Spleen (tissue), 11 donors: ENCODE results near the gene POP4. TPM values are rescaled to one million over a fixed set of nuclear protein-coding genes. Genes with fewer than 3 reads are reported as not detected.

Source experiments
- DNase-seq: peaks from one replicate; pipeline ENCODE4 v3.0.0-alpha.2; 2020
- H3K27ac ChIP-seq, 8 donors: fragments of 200-600 bp; sonication (generic) in 7 of 8; 1 replicate in 4 of 8; 2 replicates in 4 of 8; pipeline versions ENCODE4 v1.5.0 to v1.8.0; 2016 to 2021; ENCODE audit warnings: inconsistent platforms in 4 of 8, mild to moderate bottlenecking in 4 of 8, moderate library complexity in 1 of 8
- H3K27me3 ChIP-seq, 7 donors: fragments of 200-600 bp; sonication (generic) in 6 of 7; replicated peaks in 1 of 7; 1 replicate in 4 of 7; 2 replicates in 3 of 7; pipeline versions ENCODE4 v1.5.0 to v1.8.0; 2016 to 2021; ENCODE audit warnings: inconsistent platforms in 3 of 7, mild to moderate bottlenecking in 1 of 7
- H3K36me3 ChIP-seq, 6 donors: fragments of 200-600 bp; sonication (generic) in 5 of 6; 1 replicate in 4 of 6; 2 replicates in 2 of 6; pipeline versions ENCODE4 v1.5.0 to v1.8.0; 2016 to 2021; ENCODE audit warnings: inconsistent platforms in 2 of 6
- H3K4me1 ChIP-seq, 6 donors: fragments of 200-600 bp; sonication (generic) in 5 of 6; 1 replicate in 3 of 6; 2 replicates in 3 of 6; pipeline versions ENCODE4 v1.5.0 to v1.8.0; 2016 to 2021; ENCODE audit warnings: inconsistent platforms in 3 of 6
- H3K4me3 ChIP-seq, 8 donors: fragments of 200-600 bp; sonication (generic) in 7 of 8; 1 replicate in 4 of 8; 2 replicates in 4 of 8; pipeline versions ENCODE4 v1.5.0 to v1.8.0; 2016 to 2021; ENCODE audit warnings: inconsistent platforms in 4 of 8, mild to moderate bottlenecking in 4 of 8, moderate library complexity in 2 of 8
- H3K9me3 ChIP-seq, 8 donors: fragments of 200-600 bp; sonication (generic) in 7 of 8; 1 replicate in 4 of 8; 2 replicates in 4 of 8; pipeline versions ENCODE4 v1.5.0 to v1.8.0; 2016 to 2021; ENCODE audit warnings: inconsistent platforms in 4 of 8
- CTCF ChIP-seq, 11 experiments: fragments of 200-600 bp in 7 of 11; fragments of 450-650 bp in 4 of 11; sonication (generic) in 4 of 11; IDR thresholded peaks in 8 of 11; conservative IDR thresholded peaks in 3 of 11; 1 replicate in 7 of 11; 2 replicates in 4 of 11; pipeline versions ENCODE4 v1.4.0 to v1.8.0; 2016 to 2021; ENCODE audit warnings: antibody characterized with exemption in 11 of 11, inconsistent platforms in 4 of 11, mild to moderate bottlenecking in 1 of 11
- POLR2A ChIP-seq, 3 donors: fragments of 450-650 bp; IDR thresholded peaks; one replicate each; pipeline ENCODE4 v1.5.1; 2017; ENCODE audit warnings: antibody characterized with exemption in 3 of 3, mild to moderate bottlenecking in 1 of 3
- POLR2AphosphoS5 ChIP-seq, 3 donors: sonication (generic); formaldehyde crosslinking; IDR thresholded peaks; one replicate each; pipeline ENCODE4 v1.5.1; 2017; ENCODE audit warnings: antibody characterized with exemption in 3 of 3
- WGBS, 5 donors: extraction: QIAGEN DNeasy Blood & Tissue Kit in 3 of 5; methylation state at CpG; one replicate each; pipeline versions ENCODE4 v1.1.5 to v1.1.7; 2013 to 2018; 5-methylcytosine and 5-hydroxymethylcytosine counted together
- intact Hi-C: fragments of 100-400 bp; cut with DNase I; formaldehyde crosslinking; loops from one replicate; pipeline ENCODE4 v1.15.0; 2023; ENCODE audit warnings: low total_unique reads
- polyA plus RNA-seq, 3 donors: library from polyadenylated mRNA; stranded (reverse); fragments of 200-250 nt; gene quantifications; one replicate each; pipeline ENCODE4 v1.2.1, GENCODE V29; 2013
- total RNA-seq, 7 donors: library from RNA; depleted of rRNA in 3 of 7; stranded (reverse); fragments of >200 nt in 3 of 7; fragmentation: NEBNext Ultra II Directional in 4 of 7; extraction: Animal tissue kit (Norgen Biotek cat#: 25700) in 4 of 7; gene quantifications; one replicate each; pipeline versions ENCODE4 v1.1.0 to v1.2.1, GENCODE V29; 2016 to 2021
- donor health status: healthy with polysubstance abuse.
- donor health status: DM: no; HTN: no; CAD: no; lungs with moderate emphysema.
- donor health status: DM: no; HTN: no; CAD: no.
- donor health status: Bipolar disorder and iron deficiency.
- donor health status: healthy.
- donor health status: DM: no; HTN: no; CAD: no.
- donor health status: DM: yes; HTN: yes; CAD: no.

The POP4 gene
- total and polyA plus RNA-seq, 10 donors, result 49.3 to 73.1 (median 61.5) TPM

- TF ChIP-seq POLR2AphosphoS5 (IDR thresholded peaks at IDR 0.05), result no peak
- TF ChIP-seq CTCF (IDR thresholded peaks at IDR 0.05 in 8 of 11, conservative IDR thresholded peaks at IDR 0.05 in 3 of 11), result no peak
- TF ChIP-seq POLR2A (IDR thresholded peaks at IDR 0.05), result no peak
- H3K4me1 ChIP-seq, result peaks cover 5 to 38% (median 34%) of the 10 kb centered on the region in 6 donors
- H3K36me3 ChIP-seq, result peaks cover 3 to 35% (median 33%) of the 10 kb centered on the region in 6 donors
- H3K27ac ChIP-seq, result no peak overlapping the region
- no peaks in the 10 kb centered on the region for H3K9me3 ChIP-seq
- intact Hi-C loops, result loop anchor here (10.0 kb wide), 1 partner anchor 46 kb away; the partner anchor contains the start of gene PLEKHF1
- no peak overlapping the region for H3K4me3 ChIP-seq
- H3K27me3 ChIP-seq, result peaks cover 0 to 16% (median 0%) of the 10 kb centered on the region in 7 donors
- 76 to 91% (median 81%) methylated on average over 7 of the region's 7 CpGs for WGBS, 5 donors
- peak; percentile 61 for DNase-seq
Measured at GRCh38 chr19:29618871-29619270, 12.8 kb downstream of the POP4 start.

GRCh38 chr19:29620931-29621351 is 14.9 kb downstream of the POP4 start:
- WGBS, 5 donors, result 21 to 47% (median 36%) methylated on average over 14 to 15 of the region's 15 CpGs
- peak; percentile 67 for DNase-seq

GRCh38 chr19:29622166-29623070 is 16.3 kb downstream of the POP4 start:
- intact Hi-C loops, result no loop called here
- H3K4me1 ChIP-seq, result peaks cover 9 to 57% (median 51%) of the 10 kb centered on the region in 6 donors
- peak; percentile 78 for DNase-seq
- WGBS, 5 donors, result 41 to 49% (median 46%) methylated on average over 20 to 23 of the region's 23 CpGs
- peak overlapping the region in 6 of 8 donors; percentile 12 to 75 (median 62) for H3K27ac ChIP-seq
- peaks cover 0 to 16% (median 0%) of the 10 kb centered on the region in 7 donors for H3K27me3 ChIP-seq
- no peak for TF ChIP-seq POLR2A (IDR thresholded peaks at IDR 0.05)
- TF ChIP-seq POLR2AphosphoS5 (IDR thresholded peaks at IDR 0.05), result peak in 2 of 3 donors; percentile 53 to 58
- no peaks in the 10 kb centered on the region for H3K9me3 ChIP-seq
- H3K36me3 ChIP-seq, result no peaks in the 10 kb centered on the region
- peak overlapping the region in 1 of 8 donors; percentile 41 for H3K4me3 ChIP-seq

More at GRCh38 chr19:29620931-29621351, 14.9 kb downstream of the POP4 start:
- H3K27ac ChIP-seq, result peak overlapping the region in 1 of 8 donors; percentile 75
- H3K27me3 ChIP-seq, result peaks cover 0 to 16% (median 0%) of the 10 kb centered on the region in 7 donors
- H3K4me3 ChIP-seq, result no peak overlapping the region
- peaks cover 9 to 55% (median 48%) of the 10 kb centered on the region in 6 donors for H3K4me1 ChIP-seq
- no peaks in the 10 kb centered on the region for H3K9me3 ChIP-seq
- H3K36me3 ChIP-seq, result peaks cover 2 to 14% (median 12%) of the 10 kb centered on the region in 6 donors
- intact Hi-C loops, result no loop called here
- TF ChIP-seq POLR2AphosphoS5 (IDR thresholded peaks at IDR 0.05) (no peak), CTCF (IDR thresholded peaks at IDR 0.05 in 8 of 11, conservative IDR thresholded peaks at IDR 0.05 in 3 of 11) (no peak), POLR2A (IDR thresholded peaks at IDR 0.05) (no peak)

GRCh38 chr19:29623726-29624488 is 17.8 kb downstream of the POP4 start:
- no peaks in the 10 kb centered on the region for H3K36me3 ChIP-seq
- peak overlapping the region in 5 of 8 donors; percentile 46 to 75 (median 57) for H3K27ac ChIP-seq
- no peaks in the 10 kb centered on the region for H3K9me3 ChIP-seq
- peak; percentile 79 for DNase-seq
- TF ChIP-seq POLR2AphosphoS5 (IDR thresholded peaks at IDR 0.05) (peak; percentile 41 to 45 (median 42)), CTCF (IDR thresholded peaks at IDR 0.05 in 8 of 11, conservative IDR thresholded peaks at IDR 0.05 in 3 of 11) (no peak)
- intact Hi-C loops, result no loop called here
- WGBS, 5 donors, result 66 to 76% (median 70%) methylated on average over 17 to 18 of the region's 18 CpGs
- H3K4me3 ChIP-seq, result no peak overlapping the region
- H3K27me3 ChIP-seq, result peaks cover 0 to 16% (median 0%) of the 10 kb centered on the region in 7 donors
- peaks cover 9 to 68% (median 51%) of the 10 kb centered on the region in 6 donors for H3K4me1 ChIP-seq
